ENCODE data around the gene MAN1C1.
A peak's percentile ranks its signal among the peaks of the same experiment; 100 is the strongest.

The MAN1C1 gene

DNA sequence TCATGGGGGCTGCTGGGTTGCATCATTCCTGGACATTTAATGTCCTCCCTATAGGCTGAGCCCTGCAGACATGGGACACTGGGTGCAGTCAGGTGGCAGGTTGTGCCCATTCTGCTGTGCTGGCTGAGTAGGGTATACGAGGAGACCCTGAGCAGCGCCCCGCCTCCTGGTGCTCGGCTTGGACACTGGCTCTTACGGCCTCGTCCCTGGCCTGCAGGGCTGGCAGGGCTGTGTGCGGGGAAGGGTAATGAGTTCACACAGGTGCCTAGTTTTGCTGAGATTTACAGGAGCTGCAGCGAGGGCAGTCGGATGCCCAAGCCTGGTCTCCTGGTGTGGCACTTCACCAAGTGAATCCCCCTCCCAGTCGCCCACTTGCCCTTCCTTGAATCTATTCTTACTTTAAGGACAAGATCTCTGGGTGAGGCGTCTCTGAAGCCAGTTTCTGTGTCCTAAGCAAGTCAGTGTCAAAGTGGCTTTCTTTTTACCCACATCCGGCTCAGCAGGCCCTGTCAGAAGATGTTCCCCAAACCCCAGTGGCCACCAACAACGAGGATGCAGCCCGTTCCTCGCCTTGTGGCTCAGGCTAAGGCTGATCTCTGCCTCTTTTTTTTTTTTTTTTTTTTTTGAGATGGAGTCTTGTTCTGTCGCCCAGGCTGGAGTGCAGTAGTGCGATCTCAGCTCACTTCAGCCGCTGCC, 73.2 kb downstream of the MAN1C1 start:
- DNase-seq, result peak; percentile 48
- no peak overlapping the region for H3K4me2 ChIP-seq (ENCODE audit: insufficient read depth, low read length)
- H4K20me1 ChIP-seq (ENCODE audit: insufficient read depth, low read length), result no peaks in the 10 kb centered on the region
- no peak overlapping the region for H2AFZ ChIP-seq (ENCODE audit: low read depth, low read length)
- no peak overlapping the region for H3K27ac ChIP-seq (ENCODE audit: low read length)
- H3K9ac ChIP-seq (ENCODE audit: low read depth, low read length), result no peak overlapping the region
- TF ChIP-seq, protein P1, sequence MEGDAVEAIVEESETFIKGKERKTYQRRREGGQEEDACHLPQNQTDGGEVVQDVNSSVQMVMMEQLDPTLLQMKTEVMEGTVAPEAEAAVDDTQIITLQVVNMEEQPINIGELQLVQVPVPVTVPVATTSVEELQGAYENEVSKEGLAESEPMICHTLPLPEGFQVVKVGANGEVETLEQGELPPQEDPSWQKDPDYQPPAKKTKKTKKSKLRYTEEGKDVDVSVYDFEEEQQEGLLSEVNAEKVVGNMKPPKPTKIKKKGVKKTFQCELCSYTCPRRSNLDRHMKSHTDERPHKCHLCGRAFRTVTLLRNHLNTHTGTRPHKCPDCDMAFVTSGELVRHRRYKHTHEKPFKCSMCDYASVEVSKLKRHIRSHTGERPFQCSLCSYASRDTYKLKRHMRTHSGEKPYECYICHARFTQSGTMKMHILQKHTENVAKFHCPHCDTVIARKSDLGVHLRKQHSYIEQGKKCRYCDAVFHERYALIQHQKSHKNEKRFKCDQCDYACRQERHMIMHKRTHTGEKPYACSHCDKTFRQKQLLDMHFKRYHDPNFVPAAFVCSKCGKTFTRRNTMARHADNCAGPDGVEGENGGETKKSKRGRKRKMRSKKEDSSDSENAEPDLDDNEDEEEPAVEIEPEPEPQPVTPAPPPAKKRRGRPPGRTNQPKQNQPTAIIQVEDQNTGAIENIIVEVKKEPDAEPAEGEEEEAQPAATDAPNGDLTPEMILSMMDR (IDR thresholded peaks at IDR 0.05; ENCODE audit: borderline replicate concordance, extremely low read depth, low read length, poor library complexity, severe bottlenecking), result no peak
- TF ChIP-seq EZH2 (IDR thresholded peaks at IDR 0.05; ENCODE audit: borderline replicate concordance, low read depth, low read length, severe bottlenecking), result no peak
- H3K4me3 ChIP-seq (ENCODE audit: low read depth in 1 of 2, low read length in 2 of 2), result no peak overlapping the region
- no peaks in the 10 kb centered on the region for H3K4me1 ChIP-seq (ENCODE audit: insufficient read depth, low read length)
- peaks cover 22% of the 10 kb centered on the region for H3K27me3 ChIP-seq (ENCODE audit: insufficient read depth, low read length, poor library complexity)
- peak; percentile 67 for ATAC-seq (ENCODE audit: insufficient read depth, low read depth)
- no peaks in the 10 kb centered on the region for H3K9me3 ChIP-seq (ENCODE audit: insufficient read depth, low read length, severe bottlenecking)
- H3K79me2 ChIP-seq (ENCODE audit: insufficient read depth, low read length), result no peaks in the 10 kb centered on the region
- no peaks in the 10 kb centered on the region for H3K36me3 ChIP-seq (ENCODE audit: insufficient read depth, low read length)

DNA sequence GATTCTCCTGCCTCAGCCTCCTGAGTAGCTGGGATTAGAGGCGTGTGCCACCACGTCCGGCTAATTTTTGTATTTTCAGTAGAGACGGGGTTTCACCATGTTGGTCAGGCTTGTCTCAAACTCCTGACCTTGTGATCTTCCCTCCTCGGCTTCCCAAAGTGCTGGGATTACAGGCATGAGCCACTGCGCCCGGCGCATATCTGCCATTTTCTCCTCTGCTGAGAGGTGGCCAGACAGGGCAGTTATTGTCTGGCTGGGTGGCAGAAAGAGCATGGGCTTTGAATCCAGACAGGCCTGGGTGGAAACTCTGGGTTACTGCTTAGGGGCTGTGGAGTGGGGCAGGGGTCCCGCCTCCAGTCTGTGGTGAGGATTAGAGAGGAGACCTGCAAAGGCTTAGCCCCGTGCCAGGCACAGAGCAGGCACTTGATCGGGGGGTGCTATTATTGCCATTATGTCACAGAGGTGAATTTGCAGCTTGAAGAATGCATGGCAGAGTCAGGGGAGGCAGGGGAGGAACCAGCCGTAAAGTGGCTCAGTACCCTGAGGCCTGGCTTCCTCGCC, 73.9 kb downstream of the MAN1C1 start:
- no peak for TF ChIP-seq EZH2 (IDR thresholded peaks at IDR 0.05; ENCODE audit: borderline replicate concordance, low read depth, low read length, severe bottlenecking)
- TF ChIP-seq, protein P1 (IDR thresholded peaks at IDR 0.05; ENCODE audit: borderline replicate concordance, extremely low read depth, low read length, poor library complexity, severe bottlenecking), result no peak

DNA sequence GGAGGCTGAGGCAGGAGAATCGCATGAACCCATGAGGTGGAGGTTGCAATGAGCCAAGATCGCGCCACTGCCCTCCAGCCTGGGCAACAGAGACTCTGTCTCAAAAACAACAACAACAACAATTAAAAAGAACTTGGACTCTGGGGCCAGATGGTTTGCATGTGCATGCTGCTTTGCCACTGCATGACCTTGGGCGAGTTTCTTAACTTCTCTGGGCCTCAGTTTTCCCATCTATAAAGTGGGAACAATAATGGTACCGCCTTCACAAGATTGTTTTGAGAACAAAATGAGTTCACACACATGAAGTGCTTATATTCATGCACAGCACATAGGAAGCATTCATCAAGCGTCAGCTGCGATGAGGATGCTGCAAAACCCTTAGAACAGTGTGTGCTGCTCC, 74.6 kb downstream of the MAN1C1 start:
- TF ChIP-seq, protein P1 (IDR thresholded peaks at IDR 0.05; ENCODE audit: borderline replicate concordance, extremely low read depth, low read length, poor library complexity, severe bottlenecking), result no peak
- TF ChIP-seq EZH2 (IDR thresholded peaks at IDR 0.05; ENCODE audit: borderline replicate concordance, low read depth, low read length, severe bottlenecking), result no peak
- Histone ChIP-seq H2AFZ (ENCODE audit: low read depth, low read length) (no peak overlapping the region), H4K20me1 (ENCODE audit: insufficient read depth, low read length) (no peaks in the 10 kb centered on the region), H3K36me3 (ENCODE audit: insufficient read depth, low read length) (no peaks in the 10 kb centered on the region), H3K79me2 (ENCODE audit: insufficient read depth, low read length) (no peaks in the 10 kb centered on the region), H3K4me2 (ENCODE audit: insufficient read depth, low read length) (no peak overlapping the region), H3K27me3 (ENCODE audit: insufficient read depth, low read length, poor library complexity) (peaks cover 30% of the 10 kb centered on the region), H3K27ac (ENCODE audit: low read length) (no peak overlapping the region), H3K9ac (ENCODE audit: low read depth, low read length) (no peak overlapping the region), H3K4me3 (ENCODE audit: low read depth in 1 of 2, low read length in 2 of 2) (no peak overlapping the region), H3K4me1 (ENCODE audit: insufficient read depth, low read length) (no peaks in the 10 kb centered on the region), H3K9me3 (ENCODE audit: insufficient read depth, low read length, severe bottlenecking) (no peaks in the 10 kb centered on the region)
- DNase-seq (no peak), ATAC-seq (ENCODE audit: insufficient read depth, low read depth) (no peak)

More for the DNA sequence above, 73.9 kb downstream of the MAN1C1 start:
- no peak for ATAC-seq (ENCODE audit: insufficient read depth, low read depth)
- Histone ChIP-seq H3K4me2 (ENCODE audit: insufficient read depth, low read length) (no peak overlapping the region), H3K36me3 (ENCODE audit: insufficient read depth, low read length) (no peaks in the 10 kb centered on the region), H3K27ac (ENCODE audit: low read length) (no peak overlapping the region), H3K4me1 (ENCODE audit: insufficient read depth, low read length) (no peaks in the 10 kb centered on the region), H3K9ac (ENCODE audit: low read depth, low read length) (no peak overlapping the region), H3K27me3 (ENCODE audit: insufficient read depth, low read length, poor library complexity) (peaks cover 27% of the 10 kb centered on the region), H3K79me2 (ENCODE audit: insufficient read depth, low read length) (no peaks in the 10 kb centered on the region), H4K20me1 (ENCODE audit: insufficient read depth, low read length) (no peaks in the 10 kb centered on the region), H2AFZ (ENCODE audit: low read depth, low read length) (no peak overlapping the region), H3K9me3 (ENCODE audit: insufficient read depth, low read length, severe bottlenecking) (no peaks in the 10 kb centered on the region), H3K4me3 (ENCODE audit: low read depth in 1 of 2, low read length in 2 of 2) (no peak overlapping the region)
- DNase-seq, result no peak
